Peyer's patch (tissue), 4 donors: ENCODE results near the gene IQGAP2. TPM values are rescaled to one million over a fixed set of nuclear protein-coding genes. Genes with fewer than 3 reads are reported as not detected.

Experiments used
- DNase-seq, 3 donors: peaks; one replicate each; pipeline ENCODE4 v3.0.0-alpha.2; 2017 to 2019
- H3K27ac ChIP-seq, 4 donors: fragments of 200-600 bp; sonication (generic); one replicate each; pipeline ENCODE4 v1.5.1; 2016 to 2019
- H3K27me3 ChIP-seq, 2 donors: fragments of 200-600 bp; sonication (generic); one replicate each; pipeline ENCODE4 v1.5.1; 2019
- H3K36me3 ChIP-seq, 3 donors: fragments of 200-600 bp; sonication (generic); one replicate each; pipeline ENCODE4 v1.5.1; 2016 to 2019
- H3K4me1 ChIP-seq, 4 donors: fragments of 200-600 bp; sonication (generic); one replicate each; pipeline ENCODE4 v1.5.1; 2016 to 2019
- H3K4me3 ChIP-seq, 4 donors: fragments of 200-600 bp; sonication (generic); 1 replicate in 3 of 4; 2 replicates in 1 of 4; pipeline ENCODE4 v1.5.1; 2016 to 2019; ENCODE audit warnings: mild to moderate bottlenecking in 1 of 4
- H3K9me3 ChIP-seq, 4 donors: fragments of 200-600 bp; sonication (generic); one replicate each; pipeline ENCODE4 v1.5.1; 2016 to 2019; ENCODE audit warnings: mild to moderate bottlenecking in 1 of 4
- POLR2A ChIP-seq, 2 donors: fragments of 450-650 bp; IDR thresholded peaks; one replicate each; pipeline ENCODE4 v1.5.1; 2017; ENCODE audit warnings: antibody characterized with exemption in 2 of 2, mild to moderate bottlenecking in 2 of 2, moderate library complexity in 2 of 2
- total RNA-seq, 4 donors: library from RNA; depleted of rRNA; stranded (reverse); fragments of >200 nt; gene quantifications; one replicate each; pipeline ENCODE4 v1.1.0, GENCODE V29; 2016
- TF ChIP-seq, protein P1 (sequence below), 6 experiments: fragments of 450-650 bp in 4 of 6; fragments of 200-600 bp in 2 of 6; sonication (generic) in 1 of 6; IDR thresholded peaks; one replicate each; pipeline ENCODE4 v1.5.1; 2017 to 2019; ENCODE audit warnings: antibody characterized with exemption in 6 of 6, mild to moderate bottlenecking in 3 of 6, moderate library complexity in 1 of 6

Gene IQGAP2
- total RNA-seq, 4 donors from 2014 or later = 58.6 to 110 (median 84.7) TPM

DNA sequence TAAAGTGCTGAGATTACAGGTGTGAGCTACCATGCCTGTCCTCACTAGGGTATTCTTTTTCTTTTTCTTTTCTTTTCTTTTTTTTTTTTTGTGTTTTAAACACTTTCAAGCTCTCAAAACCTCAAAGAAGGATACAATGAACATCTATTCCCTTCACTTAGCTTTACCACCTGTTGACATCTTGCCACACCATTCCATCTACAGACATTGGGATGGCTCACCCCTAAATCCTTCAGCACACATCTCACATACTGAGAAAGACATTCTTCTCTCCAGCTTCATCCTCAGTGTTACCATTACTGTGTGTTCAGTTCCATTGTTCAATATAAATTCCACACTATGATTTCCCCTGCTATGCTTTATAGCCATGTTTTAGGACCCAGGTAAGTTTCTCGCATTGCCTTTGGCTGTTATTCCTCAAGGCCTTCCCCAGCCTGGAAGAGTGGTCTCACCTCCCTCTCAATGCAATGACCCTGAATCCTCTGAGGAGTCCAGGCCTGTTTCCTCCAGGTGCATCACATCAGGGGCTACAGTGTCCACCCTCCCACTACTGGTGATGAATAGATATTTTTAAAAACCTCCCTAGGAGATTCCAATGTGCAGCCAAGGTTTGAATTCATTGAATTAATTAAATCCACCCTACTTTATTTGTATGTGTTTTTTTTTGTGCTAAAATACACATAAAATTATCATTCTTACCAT is 16.7 kb downstream of the IQGAP2 start:
- TF ChIP-seq, protein P1, sequence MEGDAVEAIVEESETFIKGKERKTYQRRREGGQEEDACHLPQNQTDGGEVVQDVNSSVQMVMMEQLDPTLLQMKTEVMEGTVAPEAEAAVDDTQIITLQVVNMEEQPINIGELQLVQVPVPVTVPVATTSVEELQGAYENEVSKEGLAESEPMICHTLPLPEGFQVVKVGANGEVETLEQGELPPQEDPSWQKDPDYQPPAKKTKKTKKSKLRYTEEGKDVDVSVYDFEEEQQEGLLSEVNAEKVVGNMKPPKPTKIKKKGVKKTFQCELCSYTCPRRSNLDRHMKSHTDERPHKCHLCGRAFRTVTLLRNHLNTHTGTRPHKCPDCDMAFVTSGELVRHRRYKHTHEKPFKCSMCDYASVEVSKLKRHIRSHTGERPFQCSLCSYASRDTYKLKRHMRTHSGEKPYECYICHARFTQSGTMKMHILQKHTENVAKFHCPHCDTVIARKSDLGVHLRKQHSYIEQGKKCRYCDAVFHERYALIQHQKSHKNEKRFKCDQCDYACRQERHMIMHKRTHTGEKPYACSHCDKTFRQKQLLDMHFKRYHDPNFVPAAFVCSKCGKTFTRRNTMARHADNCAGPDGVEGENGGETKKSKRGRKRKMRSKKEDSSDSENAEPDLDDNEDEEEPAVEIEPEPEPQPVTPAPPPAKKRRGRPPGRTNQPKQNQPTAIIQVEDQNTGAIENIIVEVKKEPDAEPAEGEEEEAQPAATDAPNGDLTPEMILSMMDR (IDR thresholded peaks at IDR 0.05) = no peak
- TF ChIP-seq POLR2A (IDR thresholded peaks at IDR 0.05) = no peak
- H3K4me3 ChIP-seq = no peak overlapping the region

DNA sequence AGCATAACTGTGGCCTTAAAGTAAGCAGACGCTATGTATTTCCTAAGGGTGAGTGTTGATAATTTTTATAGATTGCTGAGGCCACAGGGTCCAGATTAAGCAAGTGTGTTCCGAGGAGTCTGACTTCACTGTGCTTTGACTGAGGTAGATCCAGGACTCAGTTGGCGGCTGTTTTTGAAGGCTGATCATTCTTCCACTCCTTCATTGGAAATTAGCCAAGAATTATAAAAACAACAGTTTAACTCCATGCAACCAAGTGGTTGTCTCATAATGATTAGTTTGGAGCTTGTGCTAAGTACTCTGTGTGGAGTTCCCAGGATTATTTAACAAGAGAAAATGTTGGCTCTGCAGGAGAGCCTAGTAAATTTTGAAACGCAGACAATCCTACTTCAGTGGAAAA is 19.1 kb downstream of the IQGAP2 start:
- Histone ChIP-seq H3K27ac (no peak overlapping the region), H3K9me3 (no peaks in the 10 kb centered on the region)

More for the DNA sequence above, 16.7 kb downstream of the IQGAP2 start:
- no peaks in the 10 kb centered on the region for H3K36me3 ChIP-seq
- H3K9me3 ChIP-seq = no peaks in the 10 kb centered on the region
- peaks cover 0 to 6% (median 0%) of the 10 kb centered on the region in 4 donors for H3K4me1 ChIP-seq
- no peak overlapping the region for H3K27ac ChIP-seq
- DNase-seq = no peak
- H3K27me3 ChIP-seq = no peaks in the 10 kb centered on the region

DNA sequence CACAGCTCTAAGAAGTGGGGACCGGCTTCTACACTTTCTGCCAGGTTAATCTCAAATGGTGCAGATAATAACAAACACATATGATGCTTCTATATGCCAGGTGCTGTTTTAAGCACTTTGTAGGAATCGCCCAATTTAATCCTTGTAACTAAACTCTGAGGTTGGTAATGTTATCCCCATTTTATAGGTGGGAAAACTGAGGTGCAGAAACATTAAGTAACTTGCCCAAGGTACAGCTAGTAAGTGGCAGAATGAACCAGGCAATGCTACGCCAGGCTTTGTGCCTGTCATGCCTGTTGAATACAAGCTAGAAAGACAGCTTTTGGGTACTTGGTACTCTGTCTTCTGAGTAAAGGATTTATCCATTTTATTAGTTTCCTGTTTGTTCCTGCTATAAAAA is 19.7 kb downstream of the IQGAP2 start:
- no peak overlapping the region for H3K4me3 ChIP-seq
- H3K27me3 ChIP-seq = no peaks in the 10 kb centered on the region
- H3K36me3 ChIP-seq = no peaks in the 10 kb centered on the region
- H3K27ac ChIP-seq = no peak overlapping the region
- no peak for DNase-seq
- H3K4me1 ChIP-seq = peaks cover 0 to 17% (median 0%) of the 10 kb centered on the region in 4 donors
- no peaks in the 10 kb centered on the region for H3K9me3 ChIP-seq
- TF ChIP-seq, protein P1 (IDR thresholded peaks at IDR 0.05) = no peak
- TF ChIP-seq POLR2A (IDR thresholded peaks at IDR 0.05) = no peak

More for the DNA sequence above, 19.1 kb downstream of the IQGAP2 start:
- H3K27me3 ChIP-seq = no peaks in the 10 kb centered on the region
- no peak for TF ChIP-seq POLR2A (IDR thresholded peaks at IDR 0.05)
- TF ChIP-seq, protein P1 (IDR thresholded peaks at IDR 0.05) = no peak
- DNase-seq = no peak
- H3K36me3 ChIP-seq = no peaks in the 10 kb centered on the region
- peaks cover 0 to 17% (median 0%) of the 10 kb centered on the region in 4 donors for H3K4me1 ChIP-seq
- no peak overlapping the region for H3K4me3 ChIP-seq

DNA sequence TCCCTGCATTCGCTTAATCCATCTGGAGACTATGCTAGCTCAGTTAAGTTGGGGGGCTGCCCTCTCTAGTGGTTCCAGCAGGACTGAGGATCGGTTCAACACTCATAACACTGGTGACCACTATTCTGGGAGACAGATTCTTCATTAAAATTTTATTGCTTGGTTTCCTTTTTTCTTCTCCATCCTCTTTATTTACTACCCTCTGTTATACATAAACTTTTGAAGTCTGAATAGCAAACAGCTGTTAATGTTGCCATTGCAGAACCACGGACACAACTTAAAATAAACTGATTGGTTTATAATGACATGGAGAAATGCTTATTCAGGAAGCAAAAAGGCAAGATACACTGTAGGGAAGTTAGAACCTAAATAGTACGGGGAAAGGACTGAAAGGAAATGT is 22.1 kb downstream of the IQGAP2 start:
- H3K36me3 ChIP-seq = no peaks in the 10 kb centered on the region
- H3K4me1 ChIP-seq = peaks cover 0 to 17% (median 0%) of the 10 kb centered on the region in 4 donors
- H3K9me3 ChIP-seq = no peaks in the 10 kb centered on the region
- TF ChIP-seq POLR2A (IDR thresholded peaks at IDR 0.05) = no peak
- TF ChIP-seq, protein P1 (IDR thresholded peaks at IDR 0.05) = no peak
- no peak overlapping the region for H3K4me3 ChIP-seq
- no peaks in the 10 kb centered on the region for H3K27me3 ChIP-seq
- no peak for DNase-seq
- no peak overlapping the region for H3K27ac ChIP-seq

DNA sequence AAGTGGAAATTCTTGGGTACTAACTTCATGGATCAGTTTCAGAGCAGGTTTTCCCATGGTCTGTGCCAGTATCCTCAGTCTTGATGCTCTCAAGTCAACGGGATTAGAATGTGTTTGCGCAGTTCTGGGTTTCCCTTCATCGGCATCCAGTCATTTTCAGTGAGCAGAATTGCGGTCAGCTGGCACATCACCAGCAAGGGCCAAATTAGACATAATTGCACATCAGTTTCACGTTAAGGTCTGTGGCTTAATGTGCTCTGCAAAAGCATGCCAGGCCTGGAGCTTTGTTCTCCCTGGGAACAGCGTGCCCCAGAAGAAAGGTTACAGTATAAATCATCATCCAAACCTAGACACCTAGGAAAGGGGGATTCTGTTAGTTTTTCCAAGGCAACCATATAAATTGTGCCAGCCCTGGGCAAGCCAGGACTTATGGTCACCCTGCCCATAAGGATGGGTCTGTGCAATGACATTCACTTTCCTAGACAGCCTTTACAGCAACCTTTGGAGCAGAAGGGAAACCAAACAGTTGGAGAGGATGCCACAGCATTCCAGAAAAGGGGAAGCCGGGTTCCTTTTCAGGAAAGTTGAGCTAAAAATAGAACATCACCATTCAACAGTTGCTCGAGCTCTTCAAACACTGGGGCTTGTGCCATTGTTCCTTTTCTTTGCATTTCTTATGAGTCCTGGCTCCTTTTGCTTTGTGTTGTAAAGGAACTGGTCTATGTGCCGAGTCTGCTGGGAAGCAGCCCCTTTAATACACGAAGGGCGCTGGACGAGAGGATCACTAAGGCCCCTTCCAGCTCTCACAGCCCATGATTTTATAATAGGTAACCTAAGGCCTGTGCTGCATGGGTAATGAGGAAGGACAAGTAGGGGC is 23.1 kb downstream of the IQGAP2 start:
- H3K36me3 ChIP-seq = no peaks in the 10 kb centered on the region
- no peak overlapping the region for H3K27ac ChIP-seq
- no peaks in the 10 kb centered on the region for H3K9me3 ChIP-seq
- TF ChIP-seq, protein P1 (IDR thresholded peaks at IDR 0.05) = no peak
- TF ChIP-seq POLR2A (IDR thresholded peaks at IDR 0.05) = no peak
- no peaks in the 10 kb centered on the region for H3K27me3 ChIP-seq
- peaks cover 0 to 17% (median 0%) of the 10 kb centered on the region in 4 donors for H3K4me1 ChIP-seq
- H3K4me3 ChIP-seq = no peak overlapping the region
- no peak for DNase-seq
